RWPE1 (cell line): Measurements from ENCODE around the gene SLC15A2.

Source experiments
- CTCF ChIA-PET: fragments of 350-600 bp; sonication (Branson Sonifier 250); formaldehyde crosslinking; extraction: SDS; loops from one replicate; lab custom pipeline; 2021; lab: Yijun Ruan, JAX
- POLR2A ChIA-PET: fragments of 400-600 bp; formaldehyde crosslinking; extraction: SDS; loops from one replicate; lab custom pipeline; 2020; ENCODE audit warnings: antibody characterized with exemption; ENCODE audit not compliant: low non-redundant PET; lab: Yijun Ruan, JAX
- DNase-seq: peaks from one replicate; pipeline ENCODE4 v3.0.0; 2012; ENCODE audit warnings: low spot score
- H3K27ac ChIP-seq: fragments of 450-650 bp; 2 replicates; pipeline ENCODE4 v1.5.1; 2017
- TF ChIP-seq, protein P1 (sequence below): fragments of 450-650 bp; conservative IDR thresholded peaks from 2 replicates; pipeline ENCODE4 v1.5.1; 2017; ENCODE audit warnings: low read depth, mild to moderate bottlenecking

Gene SLC15A2

DNA sequence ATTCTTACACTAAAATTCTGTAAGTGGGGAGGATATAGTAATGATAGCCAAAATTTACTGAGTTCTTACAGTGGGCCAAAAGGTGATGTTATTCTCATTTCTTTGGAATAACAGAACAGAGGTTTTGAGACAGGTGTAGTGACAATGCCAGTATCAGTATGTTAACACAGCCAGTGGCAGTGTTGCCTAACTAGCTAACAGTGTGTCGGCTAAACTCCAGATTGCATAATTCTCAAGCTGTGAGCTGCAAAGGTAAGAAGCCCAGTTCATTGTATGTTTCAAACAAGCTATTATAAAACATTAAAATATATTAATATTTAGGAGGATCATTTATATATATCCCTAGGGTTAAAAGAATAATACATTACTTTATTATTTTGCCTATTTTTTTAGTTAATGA is 920 bp downstream of the SLC15A2 start:
- no peak for DNase-seq
- ChIA-PET POLR2A (no interaction called here), CTCF (no interaction called here)
- no peak overlapping the region for H3K27ac ChIP-seq
- TF ChIP-seq, protein P1, sequence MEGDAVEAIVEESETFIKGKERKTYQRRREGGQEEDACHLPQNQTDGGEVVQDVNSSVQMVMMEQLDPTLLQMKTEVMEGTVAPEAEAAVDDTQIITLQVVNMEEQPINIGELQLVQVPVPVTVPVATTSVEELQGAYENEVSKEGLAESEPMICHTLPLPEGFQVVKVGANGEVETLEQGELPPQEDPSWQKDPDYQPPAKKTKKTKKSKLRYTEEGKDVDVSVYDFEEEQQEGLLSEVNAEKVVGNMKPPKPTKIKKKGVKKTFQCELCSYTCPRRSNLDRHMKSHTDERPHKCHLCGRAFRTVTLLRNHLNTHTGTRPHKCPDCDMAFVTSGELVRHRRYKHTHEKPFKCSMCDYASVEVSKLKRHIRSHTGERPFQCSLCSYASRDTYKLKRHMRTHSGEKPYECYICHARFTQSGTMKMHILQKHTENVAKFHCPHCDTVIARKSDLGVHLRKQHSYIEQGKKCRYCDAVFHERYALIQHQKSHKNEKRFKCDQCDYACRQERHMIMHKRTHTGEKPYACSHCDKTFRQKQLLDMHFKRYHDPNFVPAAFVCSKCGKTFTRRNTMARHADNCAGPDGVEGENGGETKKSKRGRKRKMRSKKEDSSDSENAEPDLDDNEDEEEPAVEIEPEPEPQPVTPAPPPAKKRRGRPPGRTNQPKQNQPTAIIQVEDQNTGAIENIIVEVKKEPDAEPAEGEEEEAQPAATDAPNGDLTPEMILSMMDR: no peak

DNA sequence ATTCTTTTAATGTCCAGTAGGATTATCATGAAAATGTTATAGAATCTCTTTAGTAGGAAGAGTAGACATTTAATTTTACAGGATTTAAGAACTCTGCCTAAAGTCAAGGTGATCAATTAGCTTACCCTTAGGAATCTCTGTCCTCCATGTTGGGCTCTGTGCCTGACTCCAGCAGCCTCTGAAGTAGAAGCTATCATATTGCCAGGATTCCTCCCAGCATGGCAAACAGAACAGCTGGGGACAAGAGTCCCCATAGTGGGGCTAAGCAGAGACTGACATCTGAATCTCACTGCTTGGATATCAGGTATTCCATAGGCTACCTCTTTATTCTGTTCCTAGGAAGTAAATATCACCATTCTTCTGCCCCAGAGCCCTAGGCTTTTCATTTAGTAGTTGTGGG is 1.5 kb downstream of the SLC15A2 start:
- ChIA-PET POLR2A (no interaction called here), CTCF (interaction anchor here (0.8 kb wide), 1 partner anchor 85 kb away, joined by 3 read pairs; no protein-coding TSS in a partner anchor)
- TF ChIP-seq, protein P1: no peak

DNA sequence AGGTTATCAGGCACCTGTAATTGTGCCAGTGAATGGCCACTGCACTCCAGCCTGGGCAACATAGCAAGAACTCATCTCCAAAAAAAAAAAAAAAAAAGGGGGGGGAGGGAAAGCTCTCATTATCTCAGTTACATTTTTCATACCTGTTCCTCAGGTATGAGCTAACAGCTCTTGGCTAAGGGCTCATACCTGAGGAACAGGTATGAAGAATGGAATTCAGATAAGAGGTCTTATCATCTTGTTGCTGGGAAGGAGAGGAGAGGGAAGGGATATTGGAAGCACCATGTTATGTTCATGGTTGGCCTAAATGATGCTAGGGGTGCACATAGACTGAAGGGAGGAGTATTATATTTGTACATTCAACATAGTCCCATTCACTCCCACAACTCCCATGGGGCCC is 2.6 kb downstream of the SLC15A2 start:
- no peak for DNase-seq
- TF ChIP-seq, protein P1: no peak
- ChIA-PET POLR2A (no interaction called here), CTCF (no interaction called here)
- no peak overlapping the region for H3K27ac ChIP-seq

More for the DNA sequence above, 1.5 kb downstream of the SLC15A2 start:
- no peak for DNase-seq
- no peak overlapping the region for H3K27ac ChIP-seq

DNA sequence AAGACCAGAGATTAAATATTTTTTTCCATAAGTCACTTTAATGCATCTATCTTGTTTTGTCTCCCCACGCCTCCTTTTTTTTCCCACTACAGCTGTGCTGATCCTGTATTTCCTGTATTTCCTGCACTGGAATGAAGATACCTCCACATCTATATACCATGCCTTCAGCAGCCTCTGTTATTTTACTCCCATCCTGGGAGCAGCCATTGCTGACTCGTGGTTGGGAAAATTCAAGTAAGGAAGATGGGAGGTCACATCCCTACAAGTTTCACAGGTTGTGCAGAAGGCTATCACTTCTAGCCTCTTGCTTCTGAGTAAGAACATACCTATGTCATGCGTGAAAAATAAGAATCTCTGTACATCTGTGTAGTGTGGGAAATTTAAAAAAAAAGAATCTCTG is 3.1 kb downstream of the SLC15A2 start:
- CTCF ChIA-PET: no interaction called here
- no peak overlapping the region for H3K27ac ChIP-seq
- TF ChIP-seq, protein P1: no peak
- no peak for DNase-seq
- POLR2A ChIA-PET: no interaction called here

GRCh38 chr3:121913305-121913990 is 19.2 kb downstream of the SLC15A2 start:
- CTCF ChIA-PET: interaction anchor here (0.6 kb wide), 1 partner anchor 141 kb away, joined by 3 read pairs; no protein-coding TSS in a partner anchor
- TF ChIP-seq, protein P1: no peak
- DNase-seq: no peak
- POLR2A ChIA-PET: no interaction called here
- H3K27ac ChIP-seq: no peak overlapping the region

DNA sequence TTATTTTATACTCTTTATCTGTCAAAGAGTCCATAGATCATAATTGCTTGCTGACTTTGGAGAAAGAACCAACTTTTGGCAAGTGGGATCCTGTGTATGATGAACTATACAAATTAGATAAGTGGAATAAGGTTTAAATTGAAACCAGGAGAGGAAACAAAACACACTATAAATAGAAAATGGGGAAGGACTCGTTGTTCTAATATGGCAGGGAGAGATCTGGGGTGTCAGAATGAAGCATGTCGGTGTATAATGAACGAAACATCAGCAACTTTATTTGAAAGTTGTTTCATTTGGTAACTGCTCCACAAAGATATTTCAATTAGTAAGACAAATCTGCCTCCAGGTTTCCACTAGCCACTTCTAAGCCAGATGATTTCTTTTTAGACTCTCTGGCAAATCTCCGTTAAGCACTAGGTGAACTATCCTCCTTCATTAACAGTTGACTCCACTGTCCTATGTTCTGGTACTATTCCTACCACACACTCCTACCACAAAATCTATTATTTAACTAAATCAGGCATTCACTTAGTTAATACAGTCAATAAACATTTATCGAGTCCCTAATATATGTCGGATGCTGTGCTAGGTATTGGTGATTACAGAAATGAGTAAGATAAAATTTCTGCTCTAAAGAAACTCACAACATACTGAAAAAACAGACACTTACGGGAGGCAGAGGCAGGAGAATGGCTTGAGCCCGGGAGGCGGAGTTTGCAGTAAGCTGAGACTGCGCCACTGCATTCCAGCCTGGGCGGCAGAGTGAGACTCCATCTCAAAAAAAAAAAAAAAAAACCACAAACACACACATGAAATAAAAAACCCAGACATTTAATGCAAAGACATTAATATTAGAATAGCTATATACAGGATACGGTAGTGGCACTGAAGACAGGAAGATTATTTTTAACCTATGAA is 20.1 kb downstream of the SLC15A2 start:
- TF ChIP-seq, protein P1: no peak
- no peak for DNase-seq
- CTCF ChIA-PET: no interaction called here
- no peak overlapping the region for H3K27ac ChIP-seq
- POLR2A ChIA-PET: no interaction called here
